Activated B cell treated with CpG ODN at 0.5 μM for 24 hours (primary cell): Measurements from ENCODE around the gene DCC. TPM values are rescaled to one million over a fixed set of nuclear protein-coding genes. Genes with fewer than 3 reads are reported as not detected.

Source experiments
- ATAC-seq: fragments of 200-7000 bp; cut with Tn5 transposase; one replicate; pipeline ENCODE4 v1.10.0; 2021; ENCODE audit warnings: low read depth, mild to moderate bottlenecking, moderate library complexity
- CTCF ChIA-PET: fragments of 350-600 bp; sonication (Branson Sonifier 250); formaldehyde crosslinking; loops from one replicate; lab custom pipeline; 2021; ENCODE audit warnings: antibody characterized with exemption; lab: Charles Lee
- POLR2A ChIA-PET: fragments of 350-600 bp; sonication (Branson Sonifier 250); formaldehyde crosslinking; loops from one replicate; lab custom pipeline; 2021; ENCODE audit warnings: antibody characterized with exemption; lab: Charles Lee
- DNase-seq: peaks from one replicate; pipeline ENCODE4 v3.0.0; 2022
- H3K27ac Mint-ChIP-seq: one replicate; pipeline ENCODE4 v1.8.0; 2020; ENCODE audit warnings: mixed read lengths
- H3K27me3 Mint-ChIP-seq: one replicate; pipeline ENCODE4 v1.8.0; 2021; ENCODE audit warnings: mixed read lengths
- H3K36me3 Mint-ChIP-seq: one replicate; pipeline ENCODE4 v1.8.0; 2021; ENCODE audit warnings: low read depth, mixed read lengths
- H3K4me1 Mint-ChIP-seq: one replicate; pipeline ENCODE4 v1.8.0; 2021; ENCODE audit warnings: mixed read lengths
- H3K4me3 Mint-ChIP-seq: one replicate; pipeline ENCODE4 v1.8.0; 2020; ENCODE audit warnings: mild to moderate bottlenecking, mixed read lengths
- H3K9me3 Mint-ChIP-seq: one replicate; pipeline ENCODE4 v1.8.0; 2020; ENCODE audit warnings: mixed read lengths
- intact Hi-C: fragments of 100-400 bp; cut with micrococcal nuclease; formaldehyde crosslinking; loops from one replicate; pipeline ENCODE4 v1.15.1; 2024
- total RNA-seq: library from RNA; stranded (reverse); gene quantifications from 2 replicates; pipeline ENCODE4 v1.2.3, GENCODE V29; 2022
- TF ChIP-seq, protein P1 (sequence below): fragments of 200-600 bp; IDR thresholded peaks from one replicate; pipeline ENCODE4 v1.8.0; 2022; ENCODE audit warnings: antibody characterized with exemption, mild to moderate bottlenecking

DCC gene
- total RNA-seq, 1 donor from 2014 or later = not detected

DNA sequence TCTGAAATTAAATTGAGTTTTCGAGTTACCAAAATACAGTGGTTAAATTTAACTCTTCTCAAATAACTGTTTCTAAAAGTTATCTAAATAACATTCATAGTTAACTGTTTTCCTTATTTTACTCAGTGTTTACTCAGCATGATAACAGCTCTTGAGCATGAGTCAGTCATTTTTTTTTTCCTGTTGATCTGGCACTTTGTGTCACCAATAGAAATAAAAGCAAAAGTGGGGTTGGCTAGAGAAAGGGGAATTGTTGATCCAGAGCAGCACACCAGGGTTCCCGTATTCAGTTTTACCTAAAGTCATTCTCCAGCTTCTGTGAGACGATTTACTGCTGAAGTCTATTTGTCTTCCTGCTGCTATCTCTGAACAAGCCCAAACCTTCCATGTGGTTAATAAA lies 851.6 kb downstream of the DCC start:
- intact Hi-C loops = loop anchor here (10.0 kb wide), 1 partner anchor 63 kb away; no protein-coding TSS in a partner anchor
- no peaks in the 10 kb centered on the region for H3K9me3 Mint-ChIP-seq
- H3K4me1 Mint-ChIP-seq = no peaks in the 10 kb centered on the region
- no peak overlapping the region for H3K4me3 Mint-ChIP-seq
- no peaks in the 10 kb centered on the region for H3K36me3 Mint-ChIP-seq
- CTCF ChIA-PET = no interaction called here
- TF ChIP-seq, protein P1, sequence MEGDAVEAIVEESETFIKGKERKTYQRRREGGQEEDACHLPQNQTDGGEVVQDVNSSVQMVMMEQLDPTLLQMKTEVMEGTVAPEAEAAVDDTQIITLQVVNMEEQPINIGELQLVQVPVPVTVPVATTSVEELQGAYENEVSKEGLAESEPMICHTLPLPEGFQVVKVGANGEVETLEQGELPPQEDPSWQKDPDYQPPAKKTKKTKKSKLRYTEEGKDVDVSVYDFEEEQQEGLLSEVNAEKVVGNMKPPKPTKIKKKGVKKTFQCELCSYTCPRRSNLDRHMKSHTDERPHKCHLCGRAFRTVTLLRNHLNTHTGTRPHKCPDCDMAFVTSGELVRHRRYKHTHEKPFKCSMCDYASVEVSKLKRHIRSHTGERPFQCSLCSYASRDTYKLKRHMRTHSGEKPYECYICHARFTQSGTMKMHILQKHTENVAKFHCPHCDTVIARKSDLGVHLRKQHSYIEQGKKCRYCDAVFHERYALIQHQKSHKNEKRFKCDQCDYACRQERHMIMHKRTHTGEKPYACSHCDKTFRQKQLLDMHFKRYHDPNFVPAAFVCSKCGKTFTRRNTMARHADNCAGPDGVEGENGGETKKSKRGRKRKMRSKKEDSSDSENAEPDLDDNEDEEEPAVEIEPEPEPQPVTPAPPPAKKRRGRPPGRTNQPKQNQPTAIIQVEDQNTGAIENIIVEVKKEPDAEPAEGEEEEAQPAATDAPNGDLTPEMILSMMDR = no peak
- no peaks in the 10 kb centered on the region for H3K27me3 Mint-ChIP-seq
- no peak overlapping the region for H3K27ac Mint-ChIP-seq
- no peak for ATAC-seq
- no peak for DNase-seq
- POLR2A ChIA-PET = no interaction called here

DNA sequence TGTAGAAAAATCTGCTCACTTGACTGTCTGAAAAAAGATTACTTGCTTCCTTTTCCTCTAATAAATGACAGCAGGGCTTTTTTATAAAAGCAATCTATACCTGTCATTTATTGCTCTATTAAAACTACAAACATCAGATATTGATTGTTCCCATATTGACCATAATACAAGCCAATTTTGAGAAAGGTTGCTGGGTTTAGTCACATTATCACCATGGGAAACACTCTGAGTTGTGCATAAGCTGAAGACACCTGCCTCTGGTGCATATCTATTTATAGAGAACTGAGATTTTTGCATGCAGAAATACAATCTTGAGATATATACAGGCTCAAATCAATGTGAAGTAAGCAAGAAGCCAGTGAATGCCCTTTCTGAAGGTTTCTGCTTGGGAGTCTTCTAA lies 853.9 kb downstream of the DCC start:
- H3K4me1 Mint-ChIP-seq = no peaks in the 10 kb centered on the region
- no peaks in the 10 kb centered on the region for H3K9me3 Mint-ChIP-seq
- ChIA-PET CTCF (no interaction called here), POLR2A (no interaction called here)
- ATAC-seq (no peak), DNase-seq (no peak)
- no peak overlapping the region for H3K27ac Mint-ChIP-seq
- H3K27me3 Mint-ChIP-seq = no peaks in the 10 kb centered on the region
- TF ChIP-seq, protein P1 = no peak
- intact Hi-C loops = loop anchor here (10.0 kb wide), 1 partner anchor 61 kb away; no protein-coding TSS in a partner anchor
- no peaks in the 10 kb centered on the region for H3K36me3 Mint-ChIP-seq
- no peak overlapping the region for H3K4me3 Mint-ChIP-seq

DNA sequence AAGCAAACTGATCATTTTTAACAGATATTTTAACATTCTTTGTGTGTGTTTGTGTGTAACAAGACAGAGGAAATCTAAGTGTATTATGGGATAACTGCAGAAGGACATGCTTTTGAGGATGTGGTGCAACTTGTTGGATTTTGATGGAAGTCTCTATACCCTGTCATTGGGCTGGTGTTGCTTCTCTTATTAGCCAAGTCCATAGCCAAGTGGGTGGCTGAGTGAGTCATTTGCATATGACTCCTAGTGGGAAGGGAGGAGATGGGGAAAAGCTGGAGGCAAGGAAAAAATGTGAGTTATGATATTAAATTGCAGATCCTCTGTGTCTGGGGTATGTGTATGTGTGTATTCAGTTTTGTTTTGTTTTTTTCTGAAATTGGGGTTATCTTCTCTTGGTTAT lies 879.9 kb downstream of the DCC start:
- ChIA-PET CTCF (no interaction called here), POLR2A (no interaction called here)
- Mint-ChIP-seq H3K27ac (no peak overlapping the region), H3K27me3 (no peaks in the 10 kb centered on the region), H3K4me3 (no peak overlapping the region), H3K4me1 (no peaks in the 10 kb centered on the region), H3K36me3 (no peaks in the 10 kb centered on the region), H3K9me3 (peaks cover 2% of the 10 kb centered on the region)
- ATAC-seq = no peak
- TF ChIP-seq, protein P1 = no peak
- intact Hi-C loops = no loop called here
- DNase-seq = no peak

DNA sequence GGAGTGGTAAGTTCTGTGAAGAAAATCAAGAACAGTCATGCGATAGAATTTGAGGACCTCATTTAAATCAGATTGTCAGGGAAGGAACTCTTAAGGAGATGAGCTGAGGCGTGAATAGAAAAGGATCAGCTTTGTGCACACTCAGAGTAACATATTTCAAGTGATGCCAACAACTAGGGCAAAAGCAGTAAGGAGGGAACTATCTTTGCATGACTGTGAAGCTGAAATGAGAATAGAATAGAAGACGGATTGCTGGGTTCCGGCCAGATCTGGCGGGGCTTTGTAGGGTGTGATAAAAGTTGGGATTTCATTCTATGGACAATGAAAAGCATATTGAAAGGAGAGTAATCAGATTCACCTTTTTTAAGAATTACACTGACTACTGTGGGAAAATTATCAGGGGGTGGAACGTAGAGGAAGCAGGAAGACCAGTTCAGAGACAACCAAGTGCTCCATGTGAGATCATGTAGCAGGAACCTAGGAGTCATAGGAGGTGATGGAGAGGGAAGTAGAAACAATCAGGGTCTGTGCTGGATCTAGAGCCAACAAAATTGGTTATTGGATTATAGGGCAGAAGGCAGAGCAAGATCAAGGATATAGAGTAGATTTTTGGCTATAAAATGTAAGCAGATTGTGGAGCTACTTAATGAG lies 884.3 kb downstream of the DCC start:
- ChIA-PET CTCF (no interaction called here), POLR2A (no interaction called here)
- no peak overlapping the region for H3K27ac Mint-ChIP-seq
- intact Hi-C loops = no loop called here
- H3K4me3 Mint-ChIP-seq = no peak overlapping the region
- DNase-seq = no peak
- H3K9me3 Mint-ChIP-seq = no peaks in the 10 kb centered on the region
- no peak for ATAC-seq
- H3K27me3 Mint-ChIP-seq = no peaks in the 10 kb centered on the region
- TF ChIP-seq, protein P1 = no peak
- H3K4me1 Mint-ChIP-seq = no peaks in the 10 kb centered on the region
- H3K36me3 Mint-ChIP-seq = no peaks in the 10 kb centered on the region

DNA sequence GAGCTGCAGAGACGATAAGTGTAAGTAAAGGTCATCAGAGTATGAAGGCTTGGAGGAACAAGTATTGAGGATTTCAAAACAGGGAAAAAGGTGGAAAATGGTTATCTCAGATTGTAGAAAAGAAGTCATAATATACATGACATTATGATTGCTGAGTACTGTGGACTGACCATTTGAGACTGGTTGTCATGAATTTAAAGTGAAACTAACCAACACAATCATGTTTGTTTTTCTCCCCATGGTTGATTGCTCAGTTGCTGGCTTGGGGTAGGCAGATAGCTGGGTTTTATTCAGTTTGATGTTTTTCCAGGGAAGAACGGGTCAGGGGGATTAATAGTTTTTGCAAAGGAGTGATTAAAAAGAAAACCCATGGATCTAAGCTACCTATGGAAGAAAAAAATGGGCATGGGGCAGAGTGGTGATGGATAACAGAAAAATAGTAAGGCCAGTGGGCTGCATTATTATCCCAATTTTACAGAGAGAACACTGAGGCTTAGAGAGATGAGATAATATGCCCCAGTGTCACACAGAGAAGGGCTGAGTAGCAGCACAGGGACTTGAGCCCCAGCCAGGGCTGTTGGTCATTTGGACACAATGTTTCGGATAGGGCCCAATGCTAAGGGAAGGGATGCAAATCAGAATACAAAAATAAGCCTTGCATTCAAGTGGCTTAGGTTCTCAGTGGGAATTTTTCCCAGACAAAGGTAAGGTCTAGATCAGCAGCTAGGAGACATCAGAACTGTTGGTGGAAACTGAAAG lies 885.7 kb downstream of the DCC start:
- Mint-ChIP-seq H3K27ac (no peak overlapping the region), H3K27me3 (no peaks in the 10 kb centered on the region), H3K9me3 (no peaks in the 10 kb centered on the region), H3K36me3 (no peaks in the 10 kb centered on the region), H3K4me3 (no peak overlapping the region), H3K4me1 (no peaks in the 10 kb centered on the region)
- ATAC-seq = no peak
- intact Hi-C loops = no loop called here
- no peak for DNase-seq
- ChIA-PET CTCF (no interaction called here), POLR2A (no interaction called here)
- TF ChIP-seq, protein P1 = no peak
